ENCODE results near the gene NLGN4Y. TPM values are rescaled to one million over a fixed set of nuclear protein-coding genes. Genes with fewer than 3 reads are reported as not detected.

NLGN4Y gene
- total and polyA plus RNA-seq, 2 of the 13 experiments (the other 11 are each of a cell fraction or from before 2014, with no cell fraction given), result 6.0 to 16.5 TPM

DNA sequence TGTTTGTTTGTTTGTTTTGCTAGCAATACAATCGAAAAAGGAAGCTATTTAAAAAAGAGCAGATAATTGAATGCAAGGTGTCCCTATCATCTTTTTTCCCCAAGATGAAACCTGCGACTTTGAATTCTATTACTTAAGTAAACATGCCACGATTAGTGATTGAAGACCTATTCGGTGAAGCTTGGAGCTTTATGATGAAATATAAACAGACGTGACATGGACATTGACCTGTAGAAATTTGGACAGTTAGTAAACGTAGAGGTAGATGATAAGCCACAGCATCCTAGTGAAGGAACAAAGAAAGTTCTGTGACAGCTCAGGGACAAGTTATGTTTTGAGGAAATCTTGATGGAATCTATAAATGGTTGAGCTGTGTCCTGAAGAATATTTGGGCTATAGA is 103.9 kb downstream of the NLGN4Y start (continued):
- TF ChIP-seq, protein P1, sequence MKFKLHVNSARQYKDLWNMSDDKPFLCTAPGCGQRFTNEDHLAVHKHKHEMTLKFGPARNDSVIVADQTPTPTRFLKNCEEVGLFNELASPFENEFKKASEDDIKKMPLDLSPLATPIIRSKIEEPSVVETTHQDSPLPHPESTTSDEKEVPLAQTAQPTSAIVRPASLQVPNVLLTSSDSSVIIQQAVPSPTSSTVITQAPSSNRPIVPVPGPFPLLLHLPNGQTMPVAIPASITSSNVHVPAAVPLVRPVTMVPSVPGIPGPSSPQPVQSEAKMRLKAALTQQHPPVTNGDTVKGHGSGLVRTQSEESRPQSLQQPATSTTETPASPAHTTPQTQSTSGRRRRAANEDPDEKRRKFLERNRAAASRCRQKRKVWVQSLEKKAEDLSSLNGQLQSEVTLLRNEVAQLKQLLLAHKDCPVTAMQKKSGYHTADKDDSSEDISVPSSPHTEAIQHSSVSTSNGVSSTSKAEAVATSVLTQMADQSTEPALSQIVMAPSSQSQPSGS (CRISPR knock-in tag; IDR thresholded peaks at IDR 0.05), result peak; percentile 49; the same call in 1 of the 2 replicates
- no peak for TF ChIP-seq ZNF317 (CRISPR knock-in tag; IDR thresholded peaks at IDR 0.05)
- no peak for TF ChIP-seq DNMT3B (CRISPR knock-in tag; conservative IDR thresholded peaks at IDR 0.05)
- no peak for TF ChIP-seq ZNF160 (CRISPR knock-in tag; IDR thresholded peaks at IDR 0.05)
- TF ChIP-seq ZNF678 (CRISPR knock-in tag; IDR thresholded peaks at IDR 0.05), result no peak
- no peak for TF ChIP-seq PHB2 (IDR thresholded peaks at IDR 0.05; ENCODE audit: partially characterized antibody)
- TF ChIP-seq RAD51 (IDR thresholded peaks at IDR 0.05; ENCODE audit: borderline replicate concordance), result no peak
- no peak for TF ChIP-seq SMAD9 (CRISPR knock-in tag; IDR thresholded peaks at IDR 0.05)
- TF ChIP-seq ZNF619 (CRISPR knock-in tag; IDR thresholded peaks at IDR 0.05), result no peak
- no peak for TF ChIP-seq KAT8 (CRISPR knock-in tag; IDR thresholded peaks at IDR 0.05)
- no peak for TF ChIP-seq CBX1 (IDR thresholded peaks at IDR 0.05; ENCODE audit: low read depth)
- TF ChIP-seq ZMYM3 (CRISPR knock-in tag; IDR thresholded peaks at IDR 0.05), result no peak
- TF ChIP-seq, protein P2, sequence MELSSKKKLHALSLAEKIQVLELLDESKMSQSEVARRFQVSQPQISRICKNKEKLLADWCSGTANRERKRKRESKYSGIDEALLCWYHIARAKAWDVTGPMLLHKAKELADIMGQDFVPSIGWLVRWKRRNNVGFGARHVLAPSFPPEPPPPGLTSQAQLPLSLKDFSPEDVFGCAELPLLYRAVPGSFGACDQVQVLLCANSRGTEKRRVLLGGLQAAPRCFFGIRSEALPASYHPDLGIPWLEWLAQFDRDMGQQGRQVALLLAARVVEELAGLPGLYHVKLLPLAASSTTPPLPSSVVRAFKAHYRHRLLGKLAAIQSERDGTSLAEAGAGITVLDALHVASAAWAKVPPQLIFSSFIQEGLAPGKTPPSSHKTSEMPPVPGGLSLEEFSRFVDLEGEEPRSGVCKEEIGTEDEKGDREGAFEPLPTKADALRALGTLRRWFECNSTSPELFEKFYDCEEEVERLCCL (CRISPR knock-in tag; IDR thresholded peaks at IDR 0.05; ENCODE audit: borderline replicate concordance), result no peak
- no peak for TF ChIP-seq ZSCAN21 (CRISPR knock-in tag; IDR thresholded peaks at IDR 0.05; ENCODE audit: borderline replicate concordance)
- TF ChIP-seq ZNF598 (CRISPR knock-in tag; IDR thresholded peaks at IDR 0.05; ENCODE audit: borderline replicate concordance), result no peak
- TF ChIP-seq ZNF556 (CRISPR knock-in tag; IDR thresholded peaks at IDR 0.05; ENCODE audit: borderline replicate concordance), result no peak
- TF ChIP-seq ZNF614 (CRISPR knock-in tag; IDR thresholded peaks at IDR 0.05; ENCODE audit: borderline replicate concordance), result no peak
- no peak for TF ChIP-seq ZNF562 (CRISPR knock-in tag; IDR thresholded peaks at IDR 0.05; ENCODE audit: borderline replicate concordance)
- TF ChIP-seq, protein P3, sequence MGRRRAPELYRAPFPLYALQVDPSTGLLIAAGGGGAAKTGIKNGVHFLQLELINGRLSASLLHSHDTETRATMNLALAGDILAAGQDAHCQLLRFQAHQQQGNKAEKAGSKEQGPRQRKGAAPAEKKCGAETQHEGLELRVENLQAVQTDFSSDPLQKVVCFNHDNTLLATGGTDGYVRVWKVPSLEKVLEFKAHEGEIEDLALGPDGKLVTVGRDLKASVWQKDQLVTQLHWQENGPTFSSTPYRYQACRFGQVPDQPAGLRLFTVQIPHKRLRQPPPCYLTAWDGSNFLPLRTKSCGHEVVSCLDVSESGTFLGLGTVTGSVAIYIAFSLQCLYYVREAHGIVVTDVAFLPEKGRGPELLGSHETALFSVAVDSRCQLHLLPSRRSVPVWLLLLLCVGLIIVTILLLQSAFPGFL (CRISPR knock-in tag; IDR thresholded peaks at IDR 0.05), result no peak
- no peak for TF ChIP-seq KIAA2018 (CRISPR knock-in tag; IDR thresholded peaks at IDR 0.05; ENCODE audit: borderline replicate concordance)

Data from HepG2 (cell line).